ENCODE results near the gene SMYD4.
A peak's percentile ranks its signal among the peaks of the same experiment; 100 is the strongest.
"Not testable (repeated sequence)": the region's sequence is repeated elsewhere in the genome, so short reads cannot be mapped to it uniquely, and the experiment has no call there.

The SMYD4 gene

GRCh38 chr17:1829592-1830257 is at the start of gene SMYD4, which contains the start of gene RPA1:
SMYD4 (minus strand) TSS chr17:1829902; CDS start chr17:1827994, 1,908 bp downstream.
RPA1 (plus strand) TSS chr17:1830005; CDS start chr17:1830094, 89 bp downstream.
- DNase-seq: peak; percentile 82

- no peak for DNase-seq
Measured at GRCh38 chr17:1878419-1879121, 48.9 kb upstream of the SMYD4 start.

GRCh38 chr17:1875597-1875996 is 45.9 kb upstream of the SMYD4 start:
- DNase-seq: no peak

- DNase-seq: no peak
Measured at GRCh38 chr17:1873418-1873817, 43.7 kb upstream of the SMYD4 start.

- no peak for DNase-seq
Measured at GRCh38 chr17:1872976-1873375, 43.3 kb upstream of the SMYD4 start.

- no peak for DNase-seq
Measured at GRCh38 chr17:1872254-1872653, 42.6 kb upstream of the SMYD4 start.

- DNase-seq: no peak
Measured at GRCh38 chr17:1871756-1872155, 42.1 kb upstream of the SMYD4 start.

GRCh38 chr17:1870592-1870991 is 40.9 kb upstream of the SMYD4 start:
- no peak for DNase-seq

- no peak for DNase-seq
Measured at GRCh38 chr17:1868090-1868489, 38.4 kb upstream of the SMYD4 start.

GRCh38 chr17:1867307-1867706 is 37.6 kb upstream of the SMYD4 start:
- no peak for DNase-seq

- DNase-seq: peak; percentile 34
Measured at GRCh38 chr17:1865252-1866037, 35.7 kb upstream of the SMYD4 start.

- no peak for DNase-seq
Measured at GRCh38 chr17:1861391-1862010, 31.8 kb upstream of the SMYD4 start.

GRCh38 chr17:1860978-1861377 is 31.3 kb upstream of the SMYD4 start:
- DNase-seq: no peak

GRCh38 chr17:1856462-1856861 is 26.8 kb upstream of the SMYD4 start:
- not testable (repeated sequence) for DNase-seq

GRCh38 chr17:1853698-1854097 is 24.0 kb upstream of the SMYD4 start:
- DNase-seq: no peak

GRCh38 chr17:1852327-1852726 is 22.6 kb upstream of the SMYD4 start:
- DNase-seq: no peak

GRCh38 chr17:1847191-1847590 is 17.5 kb upstream of the SMYD4 start:
- DNase-seq: no peak

GRCh38 chr17:1843947-1844346 is 14.2 kb upstream of the SMYD4 start:
- DNase-seq: no peak

- no peak for DNase-seq
Measured at GRCh38 chr17:1839516-1839915, 9.8 kb upstream of the SMYD4 start.

GRCh38 chr17:1834380-1835149 is 4.9 kb upstream of the SMYD4 start:
- no peak for DNase-seq

GRCh38 chr17:1830288-1830687 is 586 bp upstream of the SMYD4 start:
- DNase-seq: peak; percentile 4

- DNase-seq: no peak
Measured at GRCh38 chr17:1829216-1829591, 498 bp downstream of the SMYD4 start.

All from stimulated activated CD4-positive, alpha-beta T cell treated with anti-CD3 and anti-CD28 coated beads, Interleukin-12 subunit alpha, Interleukin-12 subunit beta, amount 100 ng/mL, for 4 hours (primary cell).